GM21447 (cell line): Measurements from ENCODE around the gene C16orf86.

Experiments used
- ATAC-seq: cut with Tn5 transposase; IDR thresholded peaks from one replicate; pipeline ENCODE4 v1.9.1; 2021; ENCODE audit not compliant: unreplicated experiment

Gene C16orf86

DNA sequence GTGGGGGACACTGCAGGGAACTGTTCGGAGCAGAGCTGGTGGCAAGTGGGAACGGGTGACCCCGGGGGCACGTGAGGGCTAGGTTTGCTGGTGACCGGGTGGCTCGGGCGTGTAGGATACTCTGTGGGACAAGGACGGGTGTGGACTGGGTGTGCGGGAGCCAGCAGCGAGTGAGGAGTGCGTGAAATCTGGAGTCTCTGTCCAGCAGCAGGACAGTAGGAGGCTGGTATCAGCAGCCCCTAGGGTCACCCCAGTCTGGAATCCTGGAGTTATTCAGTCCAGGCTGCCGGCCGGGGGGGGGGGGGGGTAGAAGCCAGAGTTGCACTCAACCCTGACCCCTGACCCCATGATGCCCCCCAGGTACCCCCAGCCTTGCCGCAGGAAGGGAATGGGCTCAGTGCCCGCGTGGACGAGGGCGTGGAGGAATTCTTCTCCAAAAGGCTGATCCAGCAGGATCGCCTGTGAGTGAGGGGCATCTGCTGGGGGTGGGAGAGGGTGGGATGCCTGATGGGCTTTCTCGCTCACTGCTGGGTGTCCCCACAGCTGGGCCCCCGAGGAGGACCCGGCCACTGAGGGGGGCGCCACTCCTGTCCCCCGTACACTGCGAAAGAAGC lies 12.7 kb upstream of the C16orf86 start:
- no peak for ATAC-seq

DNA sequence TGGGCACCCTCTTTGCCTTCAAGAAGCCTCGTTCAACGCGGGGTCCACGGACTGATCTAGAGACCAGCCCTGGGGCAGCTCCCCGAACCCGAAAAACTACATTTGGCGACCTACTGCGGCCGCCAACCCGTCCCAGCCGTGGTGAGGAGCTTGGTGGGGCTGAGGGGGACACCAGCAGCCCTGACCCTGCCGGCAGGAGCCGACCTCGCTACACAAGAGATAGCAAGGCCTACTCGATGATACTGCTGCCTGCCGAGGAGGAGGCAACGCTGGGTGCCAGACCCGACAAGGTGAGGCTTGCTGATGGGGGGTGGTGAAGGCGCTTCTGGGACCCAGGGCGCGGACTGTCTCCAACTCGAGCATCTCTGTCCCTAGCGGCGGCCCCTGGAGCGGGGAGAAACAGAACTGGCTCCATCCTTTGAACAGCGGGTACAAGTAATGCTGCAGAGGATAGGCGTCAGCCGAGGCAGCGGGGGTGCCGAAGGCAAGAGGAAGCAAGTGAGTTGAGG lies 12.2 kb upstream of the C16orf86 start:
- no peak for ATAC-seq

DNA sequence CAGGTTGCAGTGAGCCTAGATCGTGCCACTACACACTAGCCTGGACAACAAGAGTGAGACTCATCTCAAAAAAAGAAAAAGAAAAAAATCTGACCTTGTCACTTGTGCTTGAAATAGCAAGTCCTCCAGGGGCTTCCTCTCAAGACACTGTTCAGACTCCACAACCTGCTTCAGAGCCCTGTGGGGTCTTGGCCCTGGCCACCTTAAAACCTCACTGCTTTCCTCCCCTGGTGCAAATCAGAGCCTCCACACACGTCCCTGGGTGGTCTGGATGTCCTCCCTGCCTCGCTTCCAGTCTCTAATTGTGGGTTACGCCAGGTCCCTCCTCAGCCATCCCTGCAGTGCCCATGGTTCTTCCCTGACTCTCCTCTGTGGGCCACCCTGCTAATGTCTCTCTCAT lies 11.3 kb upstream of the C16orf86 start:
- ATAC-seq, result no peak

DNA sequence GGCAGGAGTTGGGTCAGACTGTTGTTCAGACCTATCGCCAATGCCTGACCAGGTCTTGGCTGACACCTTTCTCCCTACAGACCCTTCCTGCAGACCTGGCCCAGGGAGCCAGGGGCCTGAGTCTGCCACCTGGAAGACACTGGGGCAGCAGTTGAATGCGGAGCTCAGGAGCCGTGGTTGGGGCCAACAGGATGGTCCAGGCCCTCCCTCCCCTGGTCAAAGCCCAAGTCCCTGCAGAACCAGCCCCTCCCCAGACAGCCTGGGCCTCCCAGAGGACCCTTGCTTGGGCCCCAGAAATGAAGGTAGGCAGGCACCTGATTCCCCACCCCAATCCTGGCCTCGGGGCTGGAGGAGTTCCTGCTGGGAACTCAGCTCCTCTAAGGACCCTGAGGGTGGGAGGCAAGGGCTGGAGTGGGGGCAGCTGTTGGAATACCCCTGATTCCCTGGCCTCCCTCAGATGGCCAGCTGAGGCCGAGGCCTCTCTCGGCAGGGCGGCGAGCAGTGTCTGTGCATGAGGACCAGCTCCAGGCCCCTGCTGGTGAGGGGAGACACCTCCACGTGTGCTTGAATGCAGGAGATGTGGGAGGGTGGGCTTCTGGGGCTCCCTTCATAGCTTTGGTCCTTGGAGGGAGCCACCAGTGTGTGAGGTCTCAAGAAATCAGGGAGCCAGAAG lies 10.1 kb upstream of the C16orf86 start:
- no peak for ATAC-seq

DNA sequence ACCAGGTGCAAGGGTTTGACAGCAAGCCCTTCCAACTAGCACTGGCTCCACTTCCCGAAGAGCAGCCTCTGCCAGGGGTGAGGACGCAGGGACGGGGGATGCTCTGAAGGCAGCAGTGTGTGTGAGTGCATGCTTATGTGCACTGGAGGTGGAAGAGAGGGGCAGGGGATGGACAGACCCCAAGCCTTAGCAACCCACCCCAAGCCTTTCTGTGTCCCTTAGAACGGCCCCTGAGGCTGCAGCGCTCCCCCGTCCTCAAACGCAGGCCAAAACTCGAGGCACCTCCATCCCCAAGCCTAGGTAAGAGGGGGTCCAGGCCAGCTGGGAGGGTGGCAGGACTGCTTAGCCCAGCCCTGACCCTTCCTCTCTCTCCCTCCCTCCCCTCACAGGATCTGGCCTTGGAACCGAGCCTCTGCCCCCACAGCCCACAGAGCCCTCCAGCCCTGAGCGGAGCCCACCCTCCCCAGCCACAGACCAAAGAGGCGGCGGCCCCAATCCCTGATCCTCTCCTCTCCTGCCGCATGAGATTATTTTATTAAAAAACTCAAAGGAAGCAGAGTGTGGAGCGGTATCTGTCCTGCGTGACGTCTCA lies 9.5 kb upstream of the C16orf86 start:
- ATAC-seq, result no peak

DNA sequence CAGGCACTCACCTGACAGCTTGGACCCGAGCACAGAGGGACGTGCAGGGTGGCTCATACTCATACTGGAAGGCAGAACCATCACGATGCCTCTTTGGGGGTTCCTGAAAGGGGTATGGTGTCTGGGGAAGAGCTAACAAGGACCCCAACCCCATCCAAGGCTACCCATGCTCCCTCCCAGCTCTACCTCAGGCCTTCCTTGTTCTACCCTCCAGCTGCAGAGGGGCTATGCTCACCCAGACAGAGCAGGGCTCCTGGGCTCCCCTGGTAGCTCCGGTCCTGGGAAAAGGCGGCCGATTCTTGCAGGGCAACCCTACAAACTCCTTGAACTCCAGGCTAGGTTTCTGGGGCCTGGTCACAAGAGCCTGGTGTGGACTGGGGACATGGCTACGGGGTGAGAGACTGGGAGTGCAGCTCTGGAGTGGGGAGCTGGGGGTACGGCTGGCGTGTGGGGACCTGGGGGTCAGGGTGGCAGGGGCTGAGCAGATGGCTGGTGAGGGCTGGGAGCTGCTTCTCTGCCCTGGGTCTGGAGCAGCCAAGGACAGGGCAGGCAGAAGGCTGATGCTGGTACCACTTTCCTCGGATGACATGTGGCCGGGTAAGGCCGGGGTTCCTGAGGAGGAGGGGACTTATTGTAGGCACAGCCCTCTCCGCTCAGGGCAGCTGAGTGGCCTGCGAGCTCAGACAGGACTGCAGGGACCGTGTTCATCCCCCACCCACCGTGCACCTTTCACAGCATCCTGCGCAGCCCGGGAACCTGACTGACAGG lies 8.7 kb upstream of the C16orf86 start:
- ATAC-seq, result no peak

DNA sequence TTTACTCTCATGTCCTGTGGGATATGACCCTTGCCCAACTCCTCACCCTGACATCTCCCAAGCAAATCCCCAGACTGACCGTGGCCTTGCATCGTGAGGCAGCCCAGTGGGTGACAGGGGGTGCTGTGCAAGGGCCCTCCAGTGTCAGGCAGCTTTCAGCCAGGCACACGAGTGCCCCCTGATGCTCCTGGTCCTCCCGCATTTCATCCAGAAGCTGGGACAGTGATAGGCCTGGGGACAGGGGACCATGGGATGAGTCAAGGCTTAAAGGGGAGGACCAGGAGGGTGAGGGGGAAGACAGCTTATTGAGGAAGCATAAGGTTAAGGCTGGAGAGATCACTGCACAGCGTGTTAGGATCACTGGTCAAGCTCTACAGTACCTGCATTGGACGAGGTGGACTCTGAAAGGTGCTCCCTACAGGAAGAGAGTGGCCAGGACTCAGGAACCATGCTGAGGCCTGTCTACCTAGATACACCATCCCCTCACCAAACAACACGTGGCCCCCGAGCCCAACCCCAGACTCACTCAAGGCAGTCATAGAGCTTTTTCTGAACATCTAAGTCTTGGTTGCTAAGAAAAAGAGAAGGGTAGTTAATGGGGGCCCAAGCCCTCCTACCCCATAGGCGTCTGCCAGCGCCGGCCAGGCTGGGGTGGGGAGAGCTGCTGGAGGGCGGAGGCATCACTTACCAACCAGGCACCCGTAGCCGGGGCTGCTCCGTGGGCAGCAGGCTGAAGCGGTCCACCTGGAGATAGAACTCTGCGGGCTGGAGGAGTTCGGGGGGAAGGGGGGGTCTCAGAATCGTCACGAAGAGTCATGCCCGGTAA lies 7.6 kb upstream of the C16orf86 start:
- ATAC-seq, result no peak

DNA sequence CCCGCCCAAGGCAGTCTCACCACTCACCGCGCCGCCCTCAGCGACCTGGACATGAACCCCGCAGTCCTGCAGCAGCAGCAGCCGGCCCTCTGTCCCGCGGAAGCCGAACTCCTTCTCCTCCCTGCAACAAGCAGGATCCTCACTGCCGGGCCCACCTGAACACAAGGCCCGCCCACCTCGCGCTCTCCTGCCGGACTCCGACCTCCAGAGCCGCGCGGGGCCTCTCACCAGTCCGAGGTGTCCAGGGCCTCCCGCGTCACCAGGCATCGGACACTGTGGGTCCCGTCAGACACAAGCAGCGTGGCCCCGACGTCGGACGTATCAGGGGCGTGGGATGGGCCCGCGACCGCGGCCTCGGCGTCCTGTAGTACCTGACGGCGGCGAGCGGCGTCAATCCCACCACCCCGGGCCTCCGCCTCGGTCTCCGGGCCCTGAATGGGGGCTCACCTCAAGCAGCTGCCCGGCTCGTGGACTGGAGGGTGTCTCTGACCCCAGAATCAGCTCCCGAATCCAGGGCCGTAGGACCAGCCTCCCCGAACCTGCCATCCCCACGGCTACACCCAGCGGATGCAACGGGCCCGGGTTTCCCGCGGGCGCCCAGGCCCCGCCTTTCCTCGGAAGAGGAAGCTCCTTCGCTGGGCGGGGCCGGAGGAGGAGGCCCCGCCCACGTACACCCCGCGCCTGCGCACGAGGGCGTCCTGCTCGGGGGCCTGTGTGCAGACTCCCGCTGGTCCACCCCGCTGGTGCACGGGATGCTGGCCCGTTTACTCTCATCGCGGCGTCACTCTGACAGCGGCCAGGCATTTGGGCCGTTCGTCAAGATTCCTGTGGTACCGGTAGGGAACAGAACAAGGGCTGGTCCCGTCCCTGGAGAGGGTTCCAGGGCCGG lies 6.7 kb upstream of the C16orf86 start, which contains the start of gene ACD:
ACD (minus strand) TSS at position 586 of the 889 bp plus-strand sequence; CDS start at position 546, 40 bp downstream.
- ATAC-seq, result peak; percentile 53

DNA sequence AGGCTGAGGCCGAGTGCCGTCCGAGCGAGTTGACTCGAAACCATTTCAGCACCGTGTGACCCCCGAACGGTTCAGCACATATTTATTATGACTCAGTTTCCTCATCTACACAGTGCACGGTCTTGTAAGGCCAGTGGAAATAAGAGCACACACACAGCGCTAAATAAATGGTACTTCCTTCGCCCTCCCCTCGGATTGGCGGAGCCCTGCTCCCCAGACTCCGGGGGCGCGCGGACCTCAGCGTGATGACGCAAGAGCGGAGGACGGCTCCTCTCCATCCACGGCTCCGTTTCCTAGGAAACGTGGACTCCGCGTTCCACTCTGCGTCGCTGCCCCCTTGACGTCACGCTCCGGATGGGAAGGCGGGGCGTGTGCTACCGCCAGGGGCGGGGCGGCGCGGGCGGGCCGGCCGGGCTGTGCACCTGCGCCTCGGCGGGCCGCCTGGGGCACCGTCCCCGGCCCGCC lies 6.0 kb upstream of the C16orf86 start, which contains the start of gene PARD6A:
PARD6A (plus strand) TSS at position 397 of the 465 bp plus-strand sequence. CDS start 79 bp downstream, outside the sequence.
- ATAC-seq, result peak; percentile 68

DNA sequence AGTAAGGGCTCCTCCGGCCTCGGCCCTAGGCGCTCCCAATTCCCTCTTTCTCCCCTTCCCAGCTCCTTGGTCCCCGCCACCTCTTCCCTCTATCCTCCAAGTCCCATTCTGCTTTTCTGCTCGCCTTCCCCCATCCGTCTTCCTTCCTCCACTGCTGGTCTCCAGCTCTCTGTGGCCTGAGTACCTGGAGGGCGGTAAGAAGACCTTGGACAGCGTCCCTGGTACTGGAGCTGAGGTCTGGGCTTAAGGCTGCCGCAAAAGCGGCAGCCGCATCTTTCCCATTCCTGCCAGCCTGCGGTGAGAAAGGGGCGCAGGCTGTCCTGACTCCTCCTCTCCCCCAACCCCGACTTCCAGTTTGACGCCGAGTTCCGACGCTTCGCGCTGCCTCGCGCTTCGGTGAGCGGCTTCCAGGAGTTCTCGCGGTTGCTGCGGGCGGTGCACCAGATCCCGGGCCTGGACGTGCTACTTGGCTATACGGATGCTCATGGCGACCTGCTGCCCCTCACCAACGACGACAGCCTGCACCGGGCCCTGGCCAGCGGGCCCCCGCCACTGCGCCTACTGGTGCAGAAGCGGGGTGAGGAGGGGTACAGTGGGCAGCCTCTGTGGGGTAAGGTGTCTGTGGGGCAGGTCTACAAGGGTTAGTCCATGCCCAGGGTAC lies 5.4 kb upstream of the C16orf86 start:
- ATAC-seq, result peak; percentile 2

DNA sequence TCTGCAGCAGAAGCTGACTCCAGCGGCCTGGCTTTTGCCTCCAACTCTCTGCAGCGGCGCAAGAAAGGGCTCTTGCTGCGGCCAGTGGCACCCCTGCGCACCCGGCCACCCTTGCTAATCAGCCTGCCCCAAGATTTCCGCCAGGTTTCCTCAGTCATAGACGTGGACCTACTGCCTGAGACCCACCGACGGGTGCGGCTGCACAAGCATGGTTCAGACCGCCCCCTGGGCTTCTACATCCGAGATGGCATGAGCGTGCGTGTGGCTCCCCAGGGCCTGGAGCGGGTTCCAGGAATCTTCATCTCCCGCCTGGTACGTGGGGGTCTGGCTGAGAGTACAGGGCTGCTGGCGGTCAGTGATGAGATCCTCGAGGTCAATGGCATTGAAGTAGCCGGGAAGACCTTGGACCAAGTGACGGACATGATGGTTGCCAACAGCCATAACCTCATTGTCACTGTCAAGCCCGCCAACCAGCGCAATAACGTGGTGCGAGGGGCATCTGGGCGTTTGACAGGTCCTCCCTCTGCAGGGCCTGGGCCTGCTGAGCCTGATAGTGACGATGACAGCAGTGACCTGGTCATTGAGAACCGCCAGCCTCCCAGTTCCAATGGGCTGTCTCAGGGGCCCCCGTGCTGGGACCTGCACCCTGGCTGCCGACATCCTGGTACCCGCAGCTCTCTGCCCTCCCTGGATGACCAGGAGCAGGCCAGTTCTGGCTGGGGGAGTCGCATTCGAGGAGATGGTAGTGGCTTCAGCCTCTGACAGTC lies 4.5 kb upstream of the C16orf86 start:
- no peak for ATAC-seq

DNA sequence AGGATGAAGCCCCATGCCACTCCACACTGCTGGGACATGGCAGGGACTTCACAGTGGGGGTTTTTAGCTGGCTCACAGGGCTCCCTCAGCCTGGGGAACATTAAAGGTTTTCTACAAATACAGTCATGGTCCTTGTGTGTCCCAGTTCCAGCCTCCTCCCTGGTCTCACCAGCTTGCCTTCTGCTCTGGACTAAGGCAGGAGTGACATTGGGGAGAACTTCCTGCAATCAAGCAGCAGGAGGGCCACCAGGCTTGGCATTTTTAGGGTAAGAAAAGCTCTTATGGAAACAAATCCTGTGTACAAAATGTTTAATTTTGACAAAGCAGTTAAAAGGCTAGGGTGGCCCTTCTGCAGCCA lies 4.0 kb upstream of the C16orf86 start:
- no peak for ATAC-seq

DNA sequence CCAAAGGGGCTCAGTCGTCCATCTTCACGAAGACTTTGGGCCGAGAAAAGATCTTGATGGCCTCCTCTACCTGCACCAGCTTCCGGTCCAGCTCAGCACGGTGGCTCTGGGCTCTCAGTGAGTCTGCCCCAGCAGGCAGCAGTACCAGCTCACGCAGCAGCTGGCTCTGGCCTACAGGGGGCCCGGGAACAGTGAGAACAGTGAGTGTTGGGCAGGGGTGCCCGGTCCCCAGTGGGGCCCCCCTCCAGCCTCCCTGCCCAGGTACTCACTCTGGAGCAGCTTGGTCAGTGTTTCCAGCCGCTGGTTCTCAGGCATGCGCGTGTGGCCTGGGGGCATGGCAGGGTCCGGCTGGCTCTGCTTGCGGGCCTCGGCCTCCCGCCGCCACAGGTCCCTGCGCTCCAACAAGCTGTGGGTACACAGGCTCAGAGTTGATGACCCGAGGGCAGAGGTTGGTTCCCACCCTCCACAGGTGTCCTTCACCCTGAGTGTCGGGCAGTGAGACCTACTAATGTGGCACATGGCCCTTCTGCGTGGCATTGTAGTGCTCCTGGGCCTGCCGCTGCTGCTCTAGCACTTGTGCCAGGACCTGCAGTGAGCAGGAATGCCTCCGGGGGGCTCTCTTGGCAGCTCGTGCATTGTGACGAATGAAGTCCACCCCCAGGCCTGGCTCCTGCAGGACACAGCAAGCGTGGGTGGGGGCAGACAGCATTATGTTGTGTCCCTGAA lies 3.3 kb upstream of the C16orf86 start:
- ATAC-seq, result no peak

DNA sequence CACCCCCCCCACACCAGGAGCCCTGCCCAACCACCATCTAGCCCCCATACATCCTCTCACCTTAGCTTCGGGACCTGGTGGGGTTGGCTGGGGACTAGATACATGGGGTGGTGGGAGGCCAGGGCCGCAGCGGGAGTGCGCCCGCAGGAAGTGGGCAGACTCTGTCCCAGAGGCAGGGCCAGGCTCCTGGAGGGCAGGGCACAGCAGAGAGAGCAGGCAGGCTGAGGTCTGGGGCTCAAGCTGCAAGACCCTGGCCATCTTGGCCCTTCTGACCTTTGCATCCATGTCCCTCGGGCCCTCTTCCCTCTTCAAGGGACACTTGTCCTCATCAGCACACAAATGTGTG lies 2.8 kb upstream of the C16orf86 start:
- no peak for ATAC-seq

DNA sequence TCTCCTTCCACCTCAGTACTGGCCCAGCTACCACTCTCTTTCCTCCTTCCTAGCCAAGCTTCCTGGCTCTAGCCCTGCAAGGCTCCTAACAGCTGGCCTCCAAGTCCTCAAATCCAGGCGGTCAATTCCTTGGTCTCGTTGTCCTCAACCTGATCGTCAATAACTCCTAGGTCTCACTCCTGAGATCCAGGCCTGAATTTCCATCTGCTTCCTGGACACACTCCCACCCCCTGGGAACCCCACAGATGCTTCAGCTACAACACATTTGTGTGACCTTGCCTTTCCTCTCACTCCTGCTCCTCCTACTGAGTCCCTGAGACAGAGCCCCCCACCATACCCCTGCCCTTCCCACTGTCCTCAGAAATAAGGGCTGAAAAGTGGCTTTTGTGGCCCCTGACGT lies 2.4 kb upstream of the C16orf86 start:
- no peak for ATAC-seq

DNA sequence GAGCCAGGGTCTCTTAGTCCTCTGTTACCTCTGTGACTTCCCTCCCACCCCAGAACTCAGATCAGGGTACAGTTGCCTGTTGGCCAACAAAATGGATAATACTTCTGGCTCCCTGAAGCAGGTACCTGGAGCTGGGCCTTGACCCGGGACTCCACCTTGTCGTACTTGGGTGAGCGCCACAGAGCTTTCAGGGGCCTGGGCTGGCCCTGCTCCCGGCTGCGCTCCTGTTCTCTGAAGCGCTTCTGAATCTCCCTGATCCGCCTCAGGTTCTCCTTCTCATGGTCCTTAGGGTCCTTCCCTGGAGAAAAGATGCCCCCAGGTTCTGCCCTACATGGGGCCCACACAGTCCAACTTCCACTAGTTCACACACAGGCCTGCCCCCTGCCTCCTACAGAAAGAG lies 1.7 kb upstream of the C16orf86 start:
- no peak for ATAC-seq

DNA sequence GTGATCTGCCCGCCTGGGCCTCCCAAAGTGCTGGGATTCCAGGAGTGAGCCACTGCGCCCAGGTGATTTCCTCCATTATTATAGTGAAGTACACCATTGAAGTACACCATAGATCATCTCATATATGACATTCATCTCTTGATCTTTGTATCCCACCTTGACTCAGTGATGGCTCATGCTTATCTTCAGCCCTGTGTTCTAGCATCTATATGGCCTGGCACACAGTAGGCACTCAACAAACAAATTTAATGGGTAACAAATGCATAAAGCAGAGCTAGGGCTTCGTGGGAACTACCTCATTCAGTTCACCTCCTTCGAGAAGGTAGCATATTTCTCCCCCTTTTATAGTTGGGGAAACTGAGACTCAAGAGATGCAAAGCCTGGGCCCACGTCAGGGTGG lies 1.0 kb upstream of the C16orf86 start:
- ATAC-seq, result no peak
